ENCODE data around the gene SHROOM3.

DNA sequence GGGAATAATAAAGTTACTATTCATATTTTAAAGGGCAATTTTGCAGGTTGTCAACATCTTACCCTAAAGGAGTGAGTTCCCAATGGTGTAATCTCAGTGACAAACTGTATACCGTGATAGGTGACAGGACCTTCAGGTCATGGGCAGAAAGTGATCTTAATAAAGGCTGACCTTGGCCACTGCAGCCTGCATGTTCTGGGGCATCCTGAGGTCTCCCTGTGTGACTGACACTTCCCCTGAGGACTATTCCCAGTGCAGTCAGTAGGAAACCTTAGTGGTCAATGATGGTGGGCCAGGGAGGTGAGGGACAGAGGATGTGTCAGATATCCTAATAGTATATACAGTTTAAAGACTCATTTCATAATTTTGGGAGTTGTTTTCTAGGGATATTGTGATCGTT lies 137.2 kb downstream of the SHROOM3 start:
- TF ChIP-seq HDAC2 (IDR thresholded peaks at IDR 0.05) (no peak), POLR2AphosphoS2 (conservative IDR thresholded peaks at IDR 0.05; ENCODE audit: low read length) (no peak), EP300 (IDR thresholded peaks at IDR 0.05) (no peak), NFE2L2 (conservative IDR thresholded peaks at IDR 0.05; ENCODE audit: low read length) (no peak), MYC (IDR thresholded peaks at IDR 0.05; ENCODE audit: borderline replicate concordance, low read length) (no peak), MAFK (IDR thresholded peaks at IDR 0.05; ENCODE audit: partially characterized antibody) (no peak)
- TF ChIP-seq, protein P1, sequence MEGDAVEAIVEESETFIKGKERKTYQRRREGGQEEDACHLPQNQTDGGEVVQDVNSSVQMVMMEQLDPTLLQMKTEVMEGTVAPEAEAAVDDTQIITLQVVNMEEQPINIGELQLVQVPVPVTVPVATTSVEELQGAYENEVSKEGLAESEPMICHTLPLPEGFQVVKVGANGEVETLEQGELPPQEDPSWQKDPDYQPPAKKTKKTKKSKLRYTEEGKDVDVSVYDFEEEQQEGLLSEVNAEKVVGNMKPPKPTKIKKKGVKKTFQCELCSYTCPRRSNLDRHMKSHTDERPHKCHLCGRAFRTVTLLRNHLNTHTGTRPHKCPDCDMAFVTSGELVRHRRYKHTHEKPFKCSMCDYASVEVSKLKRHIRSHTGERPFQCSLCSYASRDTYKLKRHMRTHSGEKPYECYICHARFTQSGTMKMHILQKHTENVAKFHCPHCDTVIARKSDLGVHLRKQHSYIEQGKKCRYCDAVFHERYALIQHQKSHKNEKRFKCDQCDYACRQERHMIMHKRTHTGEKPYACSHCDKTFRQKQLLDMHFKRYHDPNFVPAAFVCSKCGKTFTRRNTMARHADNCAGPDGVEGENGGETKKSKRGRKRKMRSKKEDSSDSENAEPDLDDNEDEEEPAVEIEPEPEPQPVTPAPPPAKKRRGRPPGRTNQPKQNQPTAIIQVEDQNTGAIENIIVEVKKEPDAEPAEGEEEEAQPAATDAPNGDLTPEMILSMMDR (IDR thresholded peaks at IDR 0.05) = no peak
